Adipocyte (in vitro differentiated cells): ENCODE data around the gene NR6A1.
A peak's percentile ranks its signal among the peaks of the same experiment; 100 is the strongest.

Experiments
- DNase-seq: peaks from one replicate; pipeline ENCODE4 v3.0.0-alpha.2; 2015; ENCODE audit warnings: low read depth
- H3K27me3 ChIP-seq: replicated peaks from 2 replicates; pipeline ENCODE4 v1.7.0; 2013; ENCODE audit warnings: mild to moderate bottlenecking, low read length, moderate library complexity; ENCODE audit not compliant: control insufficient read depth, insufficient read depth
- H3K36me3 ChIP-seq: 2 replicates; pipeline ENCODE4 v1.7.0; 2013; ENCODE audit warnings: low read length, mild to moderate bottlenecking, moderate library complexity; ENCODE audit not compliant: control insufficient read depth, insufficient read depth, severe bottlenecking
- H3K4me1 ChIP-seq: 2 replicates; pipeline ENCODE4 v1.7.0; 2013; ENCODE audit warnings: mild to moderate bottlenecking, low read length, moderate library complexity; ENCODE audit not compliant: control insufficient read depth, insufficient read depth
- H3K4me3 ChIP-seq: 2 replicates; pipeline ENCODE4 v1.7.0; 2013; ENCODE audit warnings: mild to moderate bottlenecking, low read length, moderate library complexity
- H3K9ac ChIP-seq: 2 replicates; pipeline ENCODE4 v1.7.0; 2013; ENCODE audit warnings: mild to moderate bottlenecking, low read length, moderate library complexity
- H3K9me3 ChIP-seq: 2 replicates; pipeline ENCODE4 v1.7.0; 2013; ENCODE audit warnings: mild to moderate bottlenecking, low read length, moderate library complexity; ENCODE audit not compliant: control insufficient read depth

Gene NR6A1

DNA sequence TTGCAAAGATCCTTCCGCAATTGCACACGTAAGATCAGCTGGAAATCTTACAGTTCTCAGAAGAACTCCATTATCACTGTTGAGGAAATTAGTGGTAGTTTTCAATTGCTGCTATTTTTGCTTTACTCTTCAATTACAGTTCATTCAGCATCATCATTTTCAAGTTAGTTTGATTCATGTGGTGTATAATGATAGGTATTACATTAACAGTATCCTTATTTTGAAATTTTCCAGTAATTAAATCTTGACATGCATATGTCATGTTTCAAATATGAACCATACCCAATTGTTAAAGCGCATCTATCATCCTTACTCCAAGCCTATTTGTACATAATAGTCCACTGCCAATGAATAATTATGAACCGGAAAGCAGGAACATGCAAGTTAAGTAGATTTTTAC lies 60.3 kb downstream of the NR6A1 start:
- DNase-seq: no peak
- no peak overlapping the region for H3K4me3 ChIP-seq

DNA sequence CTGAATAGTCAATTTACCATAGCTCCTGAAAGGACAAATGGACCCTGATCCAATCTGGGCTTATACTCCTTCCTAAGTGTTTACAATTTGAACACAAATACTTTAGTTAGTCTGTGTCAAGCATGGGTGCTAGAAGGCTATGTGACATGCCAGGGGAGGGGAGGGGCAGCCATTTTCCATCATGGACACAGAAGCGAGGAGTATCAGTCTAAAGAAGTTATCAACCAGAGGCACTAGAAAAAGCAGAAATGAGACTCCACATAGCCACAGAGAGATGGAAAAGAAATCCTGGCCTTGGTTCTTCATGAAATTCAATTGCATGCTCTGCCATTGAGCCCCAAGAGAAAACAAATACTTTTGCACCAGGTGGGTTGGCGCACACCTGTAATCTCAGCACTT lies 61.8 kb downstream of the NR6A1 start:
- no peak for DNase-seq
- no peaks in the 10 kb centered on the region for H3K9me3 ChIP-seq
- no peaks in the 10 kb centered on the region for H3K27me3 ChIP-seq
- H3K9ac ChIP-seq: no peak overlapping the region
- H3K4me3 ChIP-seq: no peak overlapping the region
- peaks cover 10% of the 10 kb centered on the region for H3K4me1 ChIP-seq
- H3K36me3 ChIP-seq: no peaks in the 10 kb centered on the region

More for the DNA sequence above, 60.3 kb downstream of the NR6A1 start:
- Histone ChIP-seq H3K9ac (no peak overlapping the region), H3K9me3 (no peaks in the 10 kb centered on the region), H3K27me3 (no peaks in the 10 kb centered on the region), H3K4me1 (peaks cover 10% of the 10 kb centered on the region), H3K36me3 (no peaks in the 10 kb centered on the region)

DNA sequence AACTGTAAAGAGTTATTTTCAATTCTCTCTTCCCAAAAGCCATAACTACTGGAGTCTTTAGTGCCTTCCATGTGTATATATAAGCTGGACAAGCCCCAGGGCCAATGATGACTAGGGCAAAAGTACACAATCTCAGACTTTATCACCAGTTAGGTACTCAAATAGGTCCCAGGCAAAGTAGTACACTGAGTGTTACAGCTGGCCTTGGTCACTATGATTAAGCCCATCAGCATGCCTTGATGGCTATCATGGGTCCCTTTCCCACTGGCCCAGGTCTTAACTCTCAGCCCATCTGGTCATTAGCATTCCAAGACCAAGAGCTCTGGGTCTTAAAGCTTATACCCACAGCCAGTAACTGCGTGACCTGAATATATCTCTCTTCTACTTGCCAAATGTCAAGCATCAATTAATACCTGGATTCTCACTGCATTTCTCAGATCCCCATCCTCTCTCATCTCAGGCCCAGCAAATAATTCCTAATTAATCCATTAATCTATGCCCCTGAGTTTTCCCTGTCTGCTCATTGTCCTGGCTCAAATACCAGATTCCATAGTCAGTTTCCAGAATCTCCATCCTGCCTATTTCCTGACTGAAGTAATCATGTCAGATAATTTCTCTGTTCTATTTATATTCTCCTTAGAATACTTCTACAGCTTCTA lies 62.3 kb downstream of the NR6A1 start:
- H3K9me3 ChIP-seq: no peaks in the 10 kb centered on the region
- peaks cover 10% of the 10 kb centered on the region for H3K4me1 ChIP-seq
- H3K36me3 ChIP-seq: no peaks in the 10 kb centered on the region
- H3K27me3 ChIP-seq: no peaks in the 10 kb centered on the region
- peak; percentile 14 for DNase-seq
- no peak overlapping the region for H3K4me3 ChIP-seq
- no peak overlapping the region for H3K9ac ChIP-seq

DNA sequence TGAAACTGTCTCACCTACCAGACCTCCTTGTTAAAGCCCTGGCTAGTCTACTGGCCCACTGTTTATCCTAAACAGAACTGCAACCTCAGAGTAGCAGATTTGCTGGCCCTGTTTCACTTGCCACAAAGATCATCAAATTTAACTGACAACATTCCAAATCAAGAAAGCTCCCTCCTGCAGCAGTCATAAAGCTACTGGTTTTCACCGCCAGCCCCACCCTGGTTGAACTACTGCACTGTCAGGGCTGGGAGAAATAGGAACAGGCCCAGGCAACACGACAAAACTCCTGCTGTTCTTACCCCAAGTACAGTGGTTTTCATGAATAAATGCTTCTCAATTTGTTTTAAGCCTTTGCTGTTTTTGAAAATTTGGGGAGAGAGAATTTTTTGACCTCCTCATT lies 63.0 kb downstream of the NR6A1 start:
- Histone ChIP-seq H3K9me3 (no peaks in the 10 kb centered on the region), H3K9ac (no peak overlapping the region), H3K27me3 (no peaks in the 10 kb centered on the region), H3K4me3 (no peak overlapping the region), H3K4me1 (peaks cover 10% of the 10 kb centered on the region), H3K36me3 (no peaks in the 10 kb centered on the region)
- no peak for DNase-seq

DNA sequence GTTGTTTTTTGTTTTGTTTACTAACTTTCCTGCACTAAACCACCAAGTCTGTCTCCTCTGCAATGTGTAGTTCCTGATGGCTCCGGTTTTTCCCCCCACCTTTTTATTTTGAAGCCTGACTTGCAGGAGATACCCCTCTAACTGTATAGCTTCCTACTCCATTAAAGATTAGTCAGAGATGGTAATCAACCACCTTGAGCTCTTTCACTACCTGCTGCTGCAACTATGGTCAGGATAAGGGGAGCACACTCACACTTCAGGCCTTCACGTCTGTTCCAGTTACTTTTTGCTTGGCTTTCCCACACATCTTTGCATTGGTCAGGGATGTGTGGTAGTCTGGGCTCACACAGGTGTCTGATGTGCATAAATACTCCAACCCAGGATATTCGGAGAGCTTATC lies 63.4 kb downstream of the NR6A1 start:
- no peak overlapping the region for H3K9ac ChIP-seq
- no peaks in the 10 kb centered on the region for H3K9me3 ChIP-seq
- no peak for DNase-seq
- H3K27me3 ChIP-seq: no peaks in the 10 kb centered on the region
- H3K36me3 ChIP-seq: no peaks in the 10 kb centered on the region
- no peak overlapping the region for H3K4me3 ChIP-seq
- H3K4me1 ChIP-seq: peaks cover 10% of the 10 kb centered on the region

DNA sequence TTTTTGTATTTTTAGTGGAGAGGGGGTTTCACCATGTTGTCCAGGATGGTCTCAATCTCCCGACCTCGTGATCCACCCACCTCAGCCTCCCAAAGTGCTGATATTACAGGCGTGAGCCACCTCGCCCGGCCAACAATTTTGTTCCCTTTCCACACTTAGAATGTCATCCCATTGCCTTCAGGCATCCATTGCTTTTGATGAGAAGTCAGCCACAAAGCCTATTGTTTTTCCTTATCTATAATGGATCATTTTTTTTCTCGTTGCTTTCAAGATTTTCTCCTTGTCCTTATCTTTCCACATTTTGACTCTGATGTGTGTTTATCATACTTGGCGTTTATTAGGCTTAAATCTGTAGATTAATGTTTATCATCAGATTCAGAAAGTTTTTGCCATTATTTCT lies 64.4 kb downstream of the NR6A1 start:
- H3K9ac ChIP-seq: no peak overlapping the region
- no peak overlapping the region for H3K4me3 ChIP-seq
- H3K9me3 ChIP-seq: no peaks in the 10 kb centered on the region
- DNase-seq: no peak
- no peaks in the 10 kb centered on the region for H3K36me3 ChIP-seq
- no peaks in the 10 kb centered on the region for H3K27me3 ChIP-seq
- H3K4me1 ChIP-seq: peaks cover 10% of the 10 kb centered on the region

DNA sequence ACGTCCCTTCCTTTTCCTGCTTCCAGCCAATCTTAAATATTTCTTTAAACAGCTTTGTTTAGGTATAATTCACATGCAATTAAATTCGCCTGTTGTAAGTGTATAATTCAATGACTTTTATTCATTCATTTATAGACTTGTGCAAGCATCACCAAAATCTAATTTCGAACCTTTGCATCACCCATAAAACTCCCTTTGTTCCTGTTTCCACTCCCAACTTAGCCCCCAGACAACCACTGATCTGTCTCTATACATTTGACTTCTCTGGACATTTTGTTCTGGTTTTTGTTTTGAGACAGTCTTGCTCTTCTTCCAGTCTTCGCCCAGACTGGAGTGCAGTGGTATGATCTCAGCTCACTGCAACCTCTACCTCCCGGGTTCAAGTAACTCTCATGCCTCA lies 71.5 kb downstream of the NR6A1 start:
- DNase-seq: no peak
- H3K9ac ChIP-seq: no peak overlapping the region
- no peaks in the 10 kb centered on the region for H3K36me3 ChIP-seq
- no peaks in the 10 kb centered on the region for H3K27me3 ChIP-seq
- no peaks in the 10 kb centered on the region for H3K9me3 ChIP-seq
- peaks cover 28% of the 10 kb centered on the region for H3K4me1 ChIP-seq
- no peak overlapping the region for H3K4me3 ChIP-seq

DNA sequence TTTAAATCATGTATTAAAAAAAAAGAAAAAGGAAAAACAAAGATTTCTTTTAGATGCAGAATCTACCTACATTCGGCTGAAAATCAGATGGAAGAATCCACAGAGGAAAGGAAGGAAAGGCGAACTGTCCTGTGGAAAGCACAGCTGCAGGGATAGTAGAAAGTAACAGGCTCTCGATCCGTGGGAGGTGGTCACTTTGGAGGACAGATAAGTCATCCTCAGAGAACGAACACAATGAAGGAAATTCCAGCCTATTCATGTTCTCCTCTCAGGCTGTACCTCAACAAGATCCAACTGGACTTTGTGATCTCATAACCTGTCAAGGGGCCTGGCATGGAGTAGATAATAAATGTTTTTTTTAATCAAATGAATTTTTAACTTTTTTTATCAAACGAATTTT lies 72.8 kb downstream of the NR6A1 start:
- Histone ChIP-seq H3K4me1 (peaks cover 28% of the 10 kb centered on the region), H3K27me3 (no peaks in the 10 kb centered on the region), H3K9ac (no peak overlapping the region), H3K9me3 (no peaks in the 10 kb centered on the region), H3K36me3 (no peaks in the 10 kb centered on the region), H3K4me3 (no peak overlapping the region)
- DNase-seq: peak; percentile 49

DNA sequence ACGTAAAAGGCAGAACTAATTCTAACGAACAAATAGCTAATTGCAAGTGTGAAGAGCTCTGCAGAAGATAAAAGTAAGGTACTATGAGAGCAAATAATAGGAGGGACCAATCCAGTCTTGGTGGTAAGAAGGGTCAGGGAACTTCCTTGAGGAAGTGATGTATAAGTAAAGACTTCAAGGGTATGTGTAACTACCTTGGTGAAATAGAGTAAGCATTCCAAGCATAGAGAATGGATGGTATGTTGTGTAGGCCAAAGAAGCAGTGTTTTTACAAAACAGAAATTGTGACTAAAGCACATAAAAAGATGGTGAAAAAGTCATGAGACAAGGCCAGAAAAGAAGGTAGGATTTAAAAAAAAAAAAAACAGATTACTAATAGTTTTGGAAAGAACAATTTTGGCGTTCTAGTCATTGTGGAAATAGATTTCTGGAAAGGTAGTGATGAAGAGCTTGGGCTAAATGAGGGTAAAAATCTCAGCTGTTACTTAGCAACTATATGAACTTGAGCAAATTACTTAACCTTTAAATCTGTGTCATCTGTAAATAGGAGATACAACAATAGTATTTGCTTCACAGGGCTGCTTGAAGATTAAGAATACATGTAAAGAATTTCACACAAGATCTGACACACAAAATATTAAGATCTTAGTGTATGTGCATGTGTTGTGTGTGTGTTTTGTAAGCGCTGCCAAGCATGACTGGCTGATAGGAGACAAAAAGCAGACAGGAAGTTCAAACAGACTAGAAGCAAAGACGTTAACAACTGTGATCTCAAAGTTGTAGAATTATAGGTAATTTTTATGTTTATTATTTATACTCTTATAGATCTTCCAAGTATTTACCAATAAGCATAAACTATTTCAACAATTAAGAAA lies 73.5 kb downstream of the NR6A1 start:
- H3K36me3 ChIP-seq: no peaks in the 10 kb centered on the region
- H3K4me1 ChIP-seq: peaks cover 28% of the 10 kb centered on the region
- no peaks in the 10 kb centered on the region for H3K27me3 ChIP-seq
- no peak overlapping the region for H3K9ac ChIP-seq
- H3K9me3 ChIP-seq: no peaks in the 10 kb centered on the region
- no peak overlapping the region for H3K4me3 ChIP-seq
- peak; percentile 55 for DNase-seq

DNA sequence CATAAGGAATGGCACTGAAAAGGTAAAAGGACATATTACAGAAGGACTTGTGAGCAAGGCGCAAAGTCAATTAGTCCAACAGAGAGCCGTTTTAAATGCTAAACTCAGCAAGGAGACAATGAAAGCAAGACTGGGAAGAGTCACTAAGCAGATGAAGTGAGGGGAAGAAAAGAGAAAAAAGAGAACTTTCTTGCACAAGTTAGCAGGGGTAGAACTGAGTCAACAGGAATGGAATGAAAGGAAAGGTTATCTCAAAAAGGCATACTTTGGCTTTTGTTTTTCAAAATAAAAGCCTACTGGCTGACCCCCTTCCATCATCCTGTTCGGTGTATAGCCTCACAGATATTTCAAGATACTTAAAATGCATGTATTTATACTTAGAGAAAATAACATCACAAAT lies 75.0 kb downstream of the NR6A1 start:
- no peaks in the 10 kb centered on the region for H3K27me3 ChIP-seq
- H3K4me3 ChIP-seq: no peak overlapping the region
- H3K4me1 ChIP-seq: peaks cover 28% of the 10 kb centered on the region
- peak; percentile 62 for DNase-seq
- H3K9me3 ChIP-seq: no peaks in the 10 kb centered on the region
- H3K9ac ChIP-seq: peak overlapping the region; percentile 37
- H3K36me3 ChIP-seq: no peaks in the 10 kb centered on the region

DNA sequence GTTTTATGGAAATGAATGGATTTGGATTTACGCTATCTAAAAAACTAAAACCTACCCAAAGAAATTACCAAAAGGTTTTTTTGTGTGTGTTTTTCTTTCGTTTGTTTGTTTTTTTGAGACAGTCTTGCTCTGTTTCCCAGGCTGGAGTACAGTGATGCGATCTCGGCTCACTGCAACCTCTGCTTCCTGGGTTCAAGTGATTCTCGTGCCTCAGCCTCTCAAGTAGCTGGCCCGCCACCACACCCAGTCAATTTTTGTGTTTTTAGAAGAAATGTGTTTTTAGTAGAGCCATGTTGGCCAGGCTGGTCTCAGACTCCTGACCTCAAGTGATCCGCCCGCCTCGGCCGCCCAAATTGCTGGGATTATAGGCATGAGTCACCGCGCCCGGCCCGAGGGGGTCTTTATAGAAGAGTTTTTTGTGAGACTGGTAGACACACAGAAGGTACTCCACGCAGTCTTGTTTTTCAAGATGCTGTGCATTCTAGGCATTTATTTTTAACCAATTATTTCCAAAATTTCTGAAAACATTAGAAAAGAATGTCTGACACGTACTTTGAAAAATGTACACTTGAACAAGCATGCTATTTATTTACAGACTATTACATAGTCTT lies 75.7 kb downstream of the NR6A1 start:
- Histone ChIP-seq H3K9me3 (no peaks in the 10 kb centered on the region), H3K36me3 (no peaks in the 10 kb centered on the region), H3K4me1 (peaks cover 28% of the 10 kb centered on the region), H3K27me3 (no peaks in the 10 kb centered on the region), H3K9ac (no peak overlapping the region), H3K4me3 (no peak overlapping the region)
- peak; percentile 84 for DNase-seq
